GM19193 (cell line): ENCODE measurements around the gene PDPN.

Experiments
- POLR2A ChIP-seq: IDR thresholded peaks from 4 replicates; pipeline ENCODE4 v1.6.1; 2011; ENCODE audit not compliant: insufficient read depth, insufficient read length; ENCODE audit errors: extremely low read depth

PDPN gene

GRCh38 chr1:13590486-13590885, 6.9 kb downstream of the PDPN start:
- no peak for TF ChIP-seq POLR2A

DNA sequence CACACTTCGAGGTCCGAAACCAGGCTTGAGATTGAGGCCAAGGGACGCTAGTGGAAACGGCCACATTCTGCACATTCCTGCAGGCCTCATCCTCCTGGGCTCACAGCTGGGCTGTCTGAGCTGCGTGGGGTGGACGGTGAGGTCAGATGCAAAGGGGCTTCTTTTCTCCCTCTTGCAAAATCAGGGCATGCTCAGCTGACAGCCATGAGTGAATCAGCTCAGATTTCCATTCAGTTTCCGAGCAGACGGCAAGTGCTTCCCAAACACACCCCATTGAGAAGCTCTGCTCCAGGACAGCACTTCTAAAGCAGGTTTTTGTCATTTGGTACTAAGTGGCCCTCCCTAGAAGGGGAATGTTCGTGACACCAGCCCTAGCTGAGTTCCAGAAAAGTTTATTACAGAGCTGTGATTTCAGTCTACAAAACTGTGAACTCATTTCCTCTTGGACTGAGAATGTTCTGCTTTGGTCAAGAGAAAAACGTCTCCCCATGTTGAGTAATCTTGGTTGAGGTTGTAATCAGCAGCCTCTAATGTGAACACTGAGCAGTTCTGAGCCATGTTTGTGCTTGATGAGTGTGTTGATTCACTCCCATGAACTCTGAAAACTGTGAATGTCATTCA, 10.0 kb downstream of the PDPN start:
- TF ChIP-seq POLR2A: no peak

- no peak for TF ChIP-seq POLR2A
These were observed 11.8 kb downstream of the PDPN start for GRCh38 chr1:13595411-13595810.

GRCh38 chr1:13597166-13597565, 13.5 kb downstream of the PDPN start:
- no peak for TF ChIP-seq POLR2A

DNA sequence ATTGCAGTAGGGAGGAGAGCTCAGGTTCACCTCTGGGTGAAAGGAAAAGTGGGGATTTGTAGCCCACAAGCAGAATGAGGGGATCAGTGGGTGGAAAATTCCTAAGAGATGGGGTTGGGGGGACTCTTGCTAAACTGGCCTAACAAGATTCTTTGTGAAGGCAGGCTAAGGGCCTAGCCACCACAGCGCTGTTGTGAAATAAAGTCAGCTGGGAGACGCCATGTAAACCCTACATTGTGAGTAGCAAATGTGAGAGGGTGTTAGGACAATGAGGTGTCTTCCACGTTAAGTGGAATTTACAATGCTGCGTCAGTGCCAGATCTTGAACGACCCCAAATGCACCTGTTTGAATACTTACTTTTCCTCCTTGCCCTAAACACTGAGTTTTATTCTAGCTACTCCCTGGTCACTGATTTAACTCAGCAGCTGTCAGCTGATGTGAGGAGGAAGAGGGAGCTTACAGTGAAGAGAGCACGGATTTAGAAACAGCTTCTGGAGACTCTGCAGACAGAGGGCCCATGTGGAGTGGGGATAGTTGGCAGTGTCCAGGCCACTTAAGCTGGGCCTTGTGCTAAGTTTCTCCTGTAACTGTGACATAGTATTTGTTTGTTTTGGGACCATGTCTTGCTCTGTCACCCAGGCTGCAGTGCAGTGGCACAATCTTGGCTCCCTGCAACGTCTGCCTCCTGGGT, 17.3 kb downstream of the PDPN start:
- TF ChIP-seq POLR2A: no peak

DNA sequence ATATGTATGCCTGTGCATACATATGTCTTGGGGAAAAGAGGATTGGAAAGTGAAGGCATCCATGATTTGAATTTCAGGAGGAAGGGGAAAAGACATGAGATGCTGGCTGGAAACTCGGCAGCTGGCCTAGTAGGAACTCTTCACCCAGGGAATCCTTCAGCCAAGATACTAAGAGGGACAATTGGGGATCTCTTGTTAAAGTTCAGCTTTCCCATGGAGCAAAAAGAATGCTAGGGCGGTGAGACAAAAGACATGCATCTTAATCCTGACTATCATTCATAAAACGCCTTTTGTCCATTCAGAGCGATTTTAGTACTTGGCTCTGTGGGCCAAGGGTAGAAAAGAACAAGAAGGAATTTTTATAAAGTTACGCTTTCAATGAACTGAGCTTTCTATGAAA, 20.5 kb downstream of the PDPN start:
- TF ChIP-seq POLR2A: no peak

GRCh38 chr1:13604721-13605120, 21.1 kb downstream of the PDPN start:
- no peak for TF ChIP-seq POLR2A

DNA sequence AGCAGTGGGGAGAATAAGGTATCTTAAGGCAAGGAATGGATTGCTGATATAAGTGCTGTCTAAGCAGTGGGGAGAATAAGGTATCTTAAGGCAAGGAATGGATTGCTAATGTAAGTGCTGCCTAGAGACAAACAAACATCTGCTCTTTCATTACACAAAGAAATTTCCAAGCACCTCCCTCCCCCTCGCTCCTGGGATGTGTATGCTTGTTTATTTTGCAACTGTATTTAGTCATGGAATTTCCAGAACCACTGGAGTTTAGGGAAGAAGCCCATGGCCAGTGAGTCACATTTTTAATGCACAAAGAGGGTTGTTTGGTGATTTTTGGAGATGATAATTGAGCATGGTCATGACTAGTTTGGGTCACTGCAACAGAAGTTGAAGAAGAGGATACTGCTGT, 21.5 kb downstream of the PDPN start:
- no peak for TF ChIP-seq POLR2A

DNA sequence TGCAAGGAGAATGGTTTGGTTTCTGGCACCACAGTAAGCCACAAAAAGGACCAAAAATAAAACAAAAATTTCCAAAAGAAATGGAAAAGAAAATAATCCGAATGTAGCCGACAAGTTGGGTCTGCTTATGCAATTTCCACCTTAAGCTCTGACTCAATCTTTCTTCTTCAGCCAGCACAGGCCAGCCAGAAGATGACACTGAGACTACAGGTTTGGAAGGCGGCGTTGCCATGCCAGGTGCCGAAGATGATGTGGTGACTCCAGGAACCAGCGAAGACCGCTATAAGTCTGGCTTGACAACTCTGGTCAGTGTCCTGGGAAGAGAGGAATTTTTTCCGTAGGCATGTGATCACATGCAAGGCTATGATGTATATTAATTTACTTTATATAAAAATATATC, 23.4 kb downstream of the PDPN start:
- no peak for TF ChIP-seq POLR2A

- TF ChIP-seq POLR2A: no peak
These were observed 32.6 kb downstream of the PDPN start for GRCh38 chr1:13616234-13616633.

- no peak for TF ChIP-seq POLR2A
These were observed 33.5 kb downstream of the PDPN start for GRCh38 chr1:13617108-13617507.

DNA sequence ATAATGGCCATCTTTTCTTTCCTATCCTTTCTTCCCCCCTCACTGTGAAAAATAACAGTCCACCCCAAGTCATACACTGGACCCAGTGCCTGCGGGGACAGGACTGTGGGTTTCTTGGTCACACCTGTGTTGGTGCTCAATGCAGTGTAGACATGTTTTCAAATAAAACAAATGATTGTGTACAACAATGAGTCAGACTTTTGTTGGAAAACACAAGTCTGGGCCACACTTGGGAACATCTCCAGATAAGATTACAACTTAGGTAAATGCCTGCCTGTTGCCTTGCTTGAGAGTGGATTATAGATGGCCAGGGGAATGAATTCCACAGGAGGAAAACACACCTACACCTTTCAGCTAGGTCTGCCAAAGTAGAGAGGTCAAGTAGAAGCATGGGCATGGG, 34.1 kb downstream of the PDPN start:
- TF ChIP-seq POLR2A: no peak

DNA sequence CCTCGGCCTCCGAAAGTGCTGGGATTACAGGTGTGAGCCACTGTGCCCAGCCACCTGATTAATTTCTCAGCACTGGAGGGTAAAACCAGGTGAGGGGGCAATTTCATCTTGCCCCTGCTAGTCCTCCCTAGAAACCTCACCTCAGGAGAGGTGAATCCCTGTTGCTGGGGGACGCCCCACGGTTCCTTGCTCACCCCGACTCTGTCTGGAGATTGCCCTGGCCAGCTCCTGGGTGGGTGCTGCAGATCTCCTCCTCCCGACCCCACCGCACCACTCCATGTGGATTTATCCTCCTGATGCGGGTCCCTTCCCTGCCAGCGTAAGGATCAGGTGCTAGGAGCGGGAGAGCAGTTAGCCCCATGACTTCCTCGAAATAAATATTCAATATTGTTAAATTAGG, 34.9 kb downstream of the PDPN start:
- TF ChIP-seq POLR2A: no peak

GRCh38 chr1:13619909-13620308, 36.3 kb downstream of the PDPN start:
- TF ChIP-seq POLR2A: no peak

- no peak for TF ChIP-seq POLR2A
These were observed 37.2 kb downstream of the PDPN start for GRCh38 chr1:13620825-13621224.

DNA sequence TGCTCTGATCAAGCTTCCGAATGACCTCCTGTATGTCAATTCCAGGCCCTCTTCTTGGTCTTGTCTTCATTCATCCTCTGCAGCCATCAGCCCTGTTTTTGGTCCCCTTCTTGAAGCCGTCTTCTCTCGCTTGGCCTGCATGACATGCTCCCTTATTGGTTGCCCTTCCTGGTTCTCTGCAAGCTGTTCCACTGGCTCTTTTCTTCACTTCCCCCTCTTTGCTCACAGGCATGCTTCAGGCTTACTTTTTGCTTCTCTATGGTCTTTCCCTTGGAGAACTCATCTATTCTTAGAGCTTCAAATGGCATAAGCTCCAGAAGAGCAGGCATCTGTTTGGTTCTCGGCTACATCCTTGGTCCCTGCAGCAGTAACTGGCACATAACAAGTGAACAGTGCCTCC, 38.8 kb downstream of the PDPN start:
- no peak for TF ChIP-seq POLR2A

- no peak for TF ChIP-seq POLR2A
These were observed 39.5 kb downstream of the PDPN start for GRCh38 chr1:13623021-13623637.

- TF ChIP-seq POLR2A: no peak
These were observed 40.9 kb downstream of the PDPN start for GRCh38 chr1:13624526-13624925.
